Endothelial cell of umbilical vein (primary cell): Measurements from ENCODE around the gene SFTA2. TPM values are rescaled to one million over a fixed set of nuclear protein-coding genes. Genes with fewer than 3 reads are reported as not detected.
"Not testable (repeated sequence)": the region's sequence is repeated elsewhere in the genome, so short reads cannot be mapped to it uniquely, and the experiment has no call there.

Experiments
- BruUV-seq: library from RNA; stranded (reverse); fragments of 400-500 nt; replicated peaks from 2 replicates; lab custom pipeline; 2021; lab: Mats Ljungman, UMichigan
- CTCF ChIA-PET: fragments of 300-600, 350-600 bp; sonication (Branson Sonifier 250); formaldehyde crosslinking; loops from one replicate; lab custom pipeline; 2021; ENCODE audit warnings: antibody characterized with exemption, inconsistent platforms; lab: Charles Lee
- POLR2A ChIA-PET: fragments of 300-600, 350-600 bp; sonication (Branson Sonifier 250); formaldehyde crosslinking; loops from one replicate; lab custom pipeline; 2021; ENCODE audit warnings: antibody characterized with exemption, inconsistent platforms; lab: Charles Lee
- DNase-seq: peaks from one replicate; pipeline ENCODE4 v3.0.0-alpha.2; 2011; ENCODE audit warnings: low read depth, low spot score
- FAIRE-seq: peaks from 2 replicates; lab custom pipeline; 2011; peaks lifted over from hg19 to GRCh38; lab: Jason Lieb, UNC
- H2AFZ ChIP-seq: 2 replicates; pipeline ENCODE4 v1.6.0; 2012; ENCODE audit warnings: low read depth, low read length, control low read depth, inconsistent platforms
- H3K27ac ChIP-seq: 2 replicates; pipeline ENCODE4 v1.5.1; 2011; ENCODE audit warnings: low read depth, mild to moderate bottlenecking, control low read depth, low read length, moderate library complexity; ENCODE audit not compliant: insufficient read depth
- H3K27me3 ChIP-seq, 2 experiments: 2 replicates each; pipeline versions ENCODE4 v1.6.0 to v1.6.1; 2011; ENCODE audit warnings: low read length in 2 of 2, mixed read lengths in 1 of 2; ENCODE audit not compliant: control insufficient read depth in 2 of 2, insufficient read depth in 2 of 2
- H3K36me3 ChIP-seq, 2 experiments: 2 replicates in 1 of 2; 3 replicates in 1 of 2; pipeline ENCODE4 v1.5.1; 2011; ENCODE audit warnings: low read length in 2 of 2, mild to moderate bottlenecking in 1 of 2, moderate library complexity in 1 of 2; ENCODE audit not compliant: control insufficient read depth in 2 of 2, insufficient read depth in 2 of 2; ENCODE audit errors: extremely low read depth in 1 of 2
- H3K4me1 ChIP-seq: 3 replicates; pipeline ENCODE4 v1.5.1; 2011; ENCODE audit warnings: mild to moderate bottlenecking, low read length; ENCODE audit not compliant: control insufficient read depth, insufficient read depth; ENCODE audit errors: extremely low read depth
- H3K4me2 ChIP-seq: 2 replicates; pipeline ENCODE4 v1.6.1; 2011; ENCODE audit warnings: low read length, control low read depth, mixed read lengths; ENCODE audit not compliant: insufficient read depth
- H3K4me3 ChIP-seq, 3 experiments: fragments of 200-600 bp in 1 of 3; sonication (generic), shearing (Covaris generic) in 1 of 3; replicated peaks in 1 of 3; 2 replicates each; pipeline ENCODE4 v1.5.1; 2011 to 2016; ENCODE audit warnings: control low read depth in 3 of 3, low read length in 3 of 3, mild to moderate bottlenecking in 2 of 3, inconsistent platforms in 1 of 3, low read depth in 1 of 3, moderate library complexity in 1 of 3; ENCODE audit not compliant: insufficient read depth in 1 of 3
- H3K79me2 ChIP-seq: 2 replicates; pipeline ENCODE4 v1.6.0; 2012; ENCODE audit warnings: low read length, inconsistent platforms; ENCODE audit not compliant: control insufficient read depth, insufficient read depth
- H3K9ac ChIP-seq: replicated peaks from 2 replicates; pipeline ENCODE3; 2011; ENCODE audit warnings: low read length, control low read depth; ENCODE audit not compliant: insufficient read depth; ENCODE audit errors: extremely low read depth
- H3K9me1 ChIP-seq: replicated peaks from 3 replicates; pipeline ENCODE4 v1.6.0; 2011; ENCODE audit warnings: mild to moderate bottlenecking, low read length; ENCODE audit not compliant: control insufficient read depth, insufficient read depth; ENCODE audit errors: extremely low read depth
- H3K9me3 ChIP-seq: replicated peaks from 2 replicates; pipeline ENCODE4 v1.5.1; 2012; ENCODE audit warnings: low read length, inconsistent platforms; ENCODE audit not compliant: control insufficient read depth, insufficient read depth
- H4K20me1 ChIP-seq: replicated peaks from 2 replicates; pipeline ENCODE3; 2011; ENCODE audit warnings: mild to moderate bottlenecking, low read length; ENCODE audit not compliant: control insufficient read depth, insufficient read depth; ENCODE audit errors: extremely low read depth
- CTCF ChIP-seq, 2 donors: IDR thresholded peaks; 1 replicate in 1 of 2; 2 replicates in 1 of 2; pipeline ENCODE4 v1.5.1; 2011; ENCODE audit warnings: low read length in 2 of 2, mild to moderate bottlenecking in 2 of 2, moderate library complexity in 2 of 2, control low read depth in 1 of 2, inconsistent platforms in 1 of 2, low read depth in 1 of 2; ENCODE audit not compliant: insufficient read depth in 1 of 2; ENCODE audit errors: extremely low read depth in 1 of 2
- EZH2 ChIP-seq: IDR thresholded peaks from 2 replicates; pipeline ENCODE4 v1.6.1; 2012; ENCODE audit warnings: borderline replicate concordance, low read depth, mild to moderate bottlenecking, moderate library complexity, low read length, inconsistent platforms; ENCODE audit not compliant: severe bottlenecking
- FOS ChIP-seq: IDR thresholded peaks from 2 replicates; pipeline ENCODE4 v1.6.1; 2011; ENCODE audit warnings: mild to moderate bottlenecking, low read length, moderate library complexity, borderline replicate concordance; ENCODE audit not compliant: insufficient read depth
- GATA2 ChIP-seq: IDR thresholded peaks from 2 replicates; pipeline ENCODE4 v1.7.0; 2011; ENCODE audit warnings: low read depth, mild to moderate bottlenecking, moderate library complexity, mixed read lengths, low read length; ENCODE audit not compliant: insufficient read length, insufficient read depth
- JUN ChIP-seq: IDR thresholded peaks from 2 replicates; pipeline ENCODE4 v1.6.1; 2011; ENCODE audit warnings: borderline replicate concordance, low read depth; ENCODE audit not compliant: insufficient read length, insufficient read depth
- MAX ChIP-seq: IDR thresholded peaks from 2 replicates; pipeline ENCODE4 v1.6.1; 2011; ENCODE audit not compliant: insufficient read depth, insufficient read length
- MYC ChIP-seq: IDR thresholded peaks from one replicate; pipeline ENCODE4 v1.6.1; 2011; ENCODE audit warnings: mild to moderate bottlenecking, low read depth, low read length
- POLR2A ChIP-seq: IDR thresholded peaks from 2 replicates; pipeline ENCODE4 v1.6.1; 2012; ENCODE audit warnings: low read depth, mild to moderate bottlenecking, control low read depth, low read length
- POLR2AphosphoS5 ChIP-seq: IDR thresholded peaks from 2 replicates; pipeline ENCODE4 v1.6.1; 2012; ENCODE audit warnings: low read depth, mild to moderate bottlenecking, control low read depth, low read length, moderate library complexity; ENCODE audit not compliant: insufficient read depth
- dilution Hi-C: fragments of 300-500 bp; cut with MboI; formaldehyde crosslinking; loops from one replicate; pipeline ENCODE4 v1.15.0; 2019; ENCODE audit warnings: low sequenced_read_pairs; ENCODE audit not compliant: extremely low pct_ligation_motif_present
- intact Hi-C: fragments of 100-400 bp; cut with micrococcal nuclease; formaldehyde crosslinking; loops from one replicate; pipeline ENCODE4 v1.10.0; 2022
- polyA plus RNA-seq, 4 experiments: library from polyadenylated mRNA; depleted of rRNA in 3 of 4; stranded (reverse) in 3 of 4; unstranded in 1 of 4; fragments of >200 nt; gene quantifications; 2 replicates each; pipeline versions ENCODE4 v1.2.1 to v1.2.3, GENCODE V29; 2011 to 2012; ENCODE audit warnings: missing spikeins in 1 of 4
- total RNA-seq: library from RNA; stranded (reverse); gene quantifications from 2 replicates; pipeline ENCODE4 v1.2.3, GENCODE V29; 2021

SFTA2 gene
- total and polyA plus RNA-seq, 2 donors (not counting 3 experiments of a cell fraction or from before 2014, with no cell fraction given) = not detected

DNA sequence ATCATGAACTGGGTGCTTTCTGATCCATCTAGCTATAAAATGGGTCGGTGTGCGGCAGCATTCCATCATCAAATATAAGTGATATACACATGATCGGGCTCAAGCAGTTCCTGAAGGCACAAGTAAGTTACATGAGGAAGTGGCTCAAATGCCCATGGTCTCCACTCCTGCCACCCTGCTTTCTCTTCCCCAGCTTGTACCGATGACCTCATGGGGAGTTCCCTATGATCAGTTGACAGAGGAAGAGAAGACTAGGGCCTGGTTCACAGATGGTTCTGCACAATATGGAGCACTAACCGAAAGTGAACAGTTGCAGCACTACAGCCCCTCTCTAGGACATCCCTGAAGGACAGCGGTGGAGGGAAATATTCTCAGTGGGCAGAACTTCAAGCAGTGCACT, 37.2 kb upstream of the SFTA2 start:
- H3K27ac ChIP-seq, H3K36me3 ChIP-seq, H3K9ac ChIP-seq, H3K4me2 ChIP-seq, BruUV-seq, H3K4me3 ChIP-seq, H3K27me3 ChIP-seq, FAIRE-seq, H3K4me1 ChIP-seq, H3K9me1 ChIP-seq, dilution Hi-C loops, intact Hi-C loops, H4K20me1 ChIP-seq, H3K79me2 ChIP-seq, DNase-seq, H2AFZ ChIP-seq, H3K9me3 ChIP-seq, POLR2A ChIA-PET: not testable (repeated sequence)
- CTCF ChIA-PET = interaction anchor here (1.1 kb wide), 1 partner anchor 10 kb away, joined by 4 read pairs; no protein-coding TSS in a partner anchor

DNA sequence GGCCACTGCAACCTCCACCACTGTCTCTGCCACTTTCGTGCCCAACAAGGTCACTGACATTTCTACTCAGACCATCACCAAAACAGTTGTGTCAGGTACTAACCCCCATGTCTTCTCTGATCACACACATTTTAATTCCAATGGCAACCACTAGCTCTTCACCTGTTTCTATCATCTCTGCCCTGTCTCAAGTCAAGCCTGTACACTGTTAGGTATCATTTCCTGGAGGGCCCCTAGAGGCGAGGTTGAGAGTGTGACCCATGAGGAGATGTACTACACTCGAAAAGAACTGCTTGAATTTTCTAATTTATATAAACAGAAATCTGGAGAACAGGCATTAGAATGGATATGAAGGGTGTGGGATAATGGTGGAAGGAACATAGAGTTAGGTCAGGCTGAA, 34.2 kb upstream of the SFTA2 start:
- no peaks in the 10 kb centered on the region for H3K9me1 ChIP-seq
- BruUV-seq = no TSS peak
- no peaks in the 10 kb centered on the region for H3K36me3 ChIP-seq
- DNase-seq (no peak), FAIRE-seq (no peak)
- no peak overlapping the region for H3K9ac ChIP-seq
- POLR2A ChIA-PET = no interaction called here
- CTCF ChIA-PET = no interaction called here
- H3K4me3 ChIP-seq = no peak overlapping the region
- H3K27me3 ChIP-seq = peaks cover 3 to 4% of the 10 kb centered on the region in 2 experiments
- H3K9me3 ChIP-seq = no peaks in the 10 kb centered on the region
- H3K4me2 ChIP-seq = no peak overlapping the region
- TF ChIP-seq MAX = no peak
- TF ChIP-seq GATA2 = no peak
- no peak for TF ChIP-seq FOS
- no peak for TF ChIP-seq MYC
- no peak for TF ChIP-seq EZH2
- TF ChIP-seq CTCF (IDR thresholded peaks at IDR 0.05; ENCODE audit: extremely low read depth in 1 of 2, insufficient read depth in 1 of 2, low read depth in 1 of 2, low read length in 2 of 2) = no peak
- no peak for TF ChIP-seq POLR2AphosphoS5
- TF ChIP-seq JUN = no peak
- TF ChIP-seq POLR2A = no peak
- H3K79me2 ChIP-seq = no peaks in the 10 kb centered on the region
- intact Hi-C loops (no loop called here), dilution Hi-C loops (no loop called here)
- no peaks in the 10 kb centered on the region for H4K20me1 ChIP-seq
- H2AFZ ChIP-seq = no peak overlapping the region
- no peak overlapping the region for H3K27ac ChIP-seq
- H3K4me1 ChIP-seq = no peaks in the 10 kb centered on the region
